Neutrophil (primary cell): ENCODE results near the gene CDC16.
A peak's percentile ranks its signal among the peaks of the same experiment; 100 is the strongest.

ENCODE experiments used
- H3K27ac ChIP-seq: fragments of 200-600 bp; sonication (generic); 2 replicates; pipeline ENCODE4 v1.5.1; 2016; ENCODE audit warnings: mild to moderate bottlenecking, moderate library complexity
- H3K27me3 ChIP-seq: fragments of 200-600 bp; sonication (generic); 2 replicates; pipeline ENCODE4 v1.6.0; 2016; ENCODE audit warnings: mild to moderate bottlenecking
- H3K36me3 ChIP-seq: fragments of 200-600 bp; sonication (generic); 2 replicates; pipeline ENCODE4 v1.5.1; 2017
- H3K4me1 ChIP-seq, 2 experiments: fragments of 200-600 bp in 1 of 2; sonication (generic) in 1 of 2; 1 replicate in 1 of 2; 2 replicates in 1 of 2; pipeline versions ENCODE4 v1.5.1 to v1.6.1; 2013 to 2016; ENCODE audit warnings: low read depth in 1 of 2, low read length in 1 of 2, mild to moderate bottlenecking in 1 of 2, moderate library complexity in 1 of 2; ENCODE audit not compliant: control insufficient read depth in 1 of 2, insufficient read depth in 1 of 2
- H3K4me3 ChIP-seq, 2 experiments: fragments of 200-600 bp in 1 of 2; sonication (generic) in 1 of 2; 1 replicate in 1 of 2; 2 replicates in 1 of 2; pipeline ENCODE4 v1.5.1; 2013 to 2016; ENCODE audit warnings: low read depth in 1 of 2, low read length in 1 of 2, mild to moderate bottlenecking in 1 of 2, moderate library complexity in 1 of 2
- H3K9me3 ChIP-seq: fragments of 200-600 bp; sonication (generic); 2 replicates; pipeline ENCODE4 v1.5.1; 2016
- TF ChIP-seq, protein P1 (sequence below): fragments of 200-600 bp; sonication (generic); IDR thresholded peaks from 2 replicates; pipeline ENCODE4 v1.5.1; 2016; ENCODE audit warnings: antibody characterized with exemption

CDC16 gene

DNA sequence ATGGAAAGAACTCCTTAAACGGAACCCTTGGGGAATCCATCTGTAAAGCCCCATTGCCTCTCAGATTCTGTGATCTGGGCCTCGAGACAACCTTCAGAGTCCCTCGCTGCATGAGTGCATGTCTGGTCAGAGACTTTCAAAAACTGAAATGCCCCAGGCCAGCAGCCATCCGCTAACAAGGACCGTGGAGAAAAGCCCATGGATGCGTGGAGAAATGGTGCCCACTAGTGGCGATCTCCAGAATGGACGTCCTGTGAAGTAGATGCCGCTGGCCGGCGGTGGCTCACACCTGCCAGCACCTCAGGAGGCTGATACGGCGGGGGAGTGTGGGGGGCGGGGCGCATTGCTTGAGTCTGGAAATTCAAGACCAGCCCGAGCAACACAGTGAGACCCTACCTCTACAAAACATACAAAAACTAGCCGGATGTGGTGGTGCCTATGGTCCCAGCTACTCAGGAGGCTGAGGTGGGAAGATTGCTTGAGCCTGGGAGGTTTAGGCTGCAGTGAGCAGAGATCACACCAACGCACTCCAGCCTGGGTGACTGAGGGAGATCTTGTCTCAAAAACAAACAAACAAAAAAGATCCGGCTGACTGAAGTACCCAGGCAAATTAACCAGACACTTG lies 7.9 kb upstream of the CDC16 start:
- TF ChIP-seq, protein P1, sequence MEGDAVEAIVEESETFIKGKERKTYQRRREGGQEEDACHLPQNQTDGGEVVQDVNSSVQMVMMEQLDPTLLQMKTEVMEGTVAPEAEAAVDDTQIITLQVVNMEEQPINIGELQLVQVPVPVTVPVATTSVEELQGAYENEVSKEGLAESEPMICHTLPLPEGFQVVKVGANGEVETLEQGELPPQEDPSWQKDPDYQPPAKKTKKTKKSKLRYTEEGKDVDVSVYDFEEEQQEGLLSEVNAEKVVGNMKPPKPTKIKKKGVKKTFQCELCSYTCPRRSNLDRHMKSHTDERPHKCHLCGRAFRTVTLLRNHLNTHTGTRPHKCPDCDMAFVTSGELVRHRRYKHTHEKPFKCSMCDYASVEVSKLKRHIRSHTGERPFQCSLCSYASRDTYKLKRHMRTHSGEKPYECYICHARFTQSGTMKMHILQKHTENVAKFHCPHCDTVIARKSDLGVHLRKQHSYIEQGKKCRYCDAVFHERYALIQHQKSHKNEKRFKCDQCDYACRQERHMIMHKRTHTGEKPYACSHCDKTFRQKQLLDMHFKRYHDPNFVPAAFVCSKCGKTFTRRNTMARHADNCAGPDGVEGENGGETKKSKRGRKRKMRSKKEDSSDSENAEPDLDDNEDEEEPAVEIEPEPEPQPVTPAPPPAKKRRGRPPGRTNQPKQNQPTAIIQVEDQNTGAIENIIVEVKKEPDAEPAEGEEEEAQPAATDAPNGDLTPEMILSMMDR, result peak; percentile 90
- H3K4me3 ChIP-seq, result no peak overlapping the region
- H3K9me3 ChIP-seq, result no peaks in the 10 kb centered on the region
- H3K27ac ChIP-seq, result no peak overlapping the region
- no peaks in the 10 kb centered on the region for H3K36me3 ChIP-seq
- peaks cover 0 to 9% of the 10 kb centered on the region in 2 experiments for H3K4me1 ChIP-seq
- peaks cover 53% of the 10 kb centered on the region for H3K27me3 ChIP-seq

DNA sequence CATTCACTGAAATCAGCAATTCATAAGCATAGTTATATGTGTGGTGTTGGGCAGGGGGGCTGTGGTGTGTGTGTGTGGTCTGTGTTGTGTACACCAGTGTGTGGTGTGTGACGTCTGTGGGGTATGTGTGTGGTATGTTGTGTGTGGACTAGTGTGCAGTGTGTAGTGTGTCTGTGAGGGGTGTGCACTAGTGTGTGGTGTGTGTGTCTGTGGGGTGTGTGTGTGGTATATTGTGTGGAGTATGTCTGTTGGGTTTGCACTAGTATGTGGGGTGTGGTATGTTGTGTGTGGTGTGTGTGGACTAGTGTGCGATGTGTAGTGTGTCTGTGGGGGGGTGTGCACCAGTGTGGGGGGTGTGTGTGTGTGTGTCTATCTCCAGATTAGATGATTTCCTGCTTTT lies 7.2 kb upstream of the CDC16 start:
- no peaks in the 10 kb centered on the region for H3K36me3 ChIP-seq
- no peaks in the 10 kb centered on the region for H3K9me3 ChIP-seq
- H3K27ac ChIP-seq, result no peak overlapping the region
- TF ChIP-seq, protein P1, result no peak
- H3K4me1 ChIP-seq, result peaks cover 0 to 7% of the 10 kb centered on the region in 2 experiments
- peaks cover 53% of the 10 kb centered on the region for H3K27me3 ChIP-seq
- no peak overlapping the region for H3K4me3 ChIP-seq

- no peak overlapping the region for H3K27ac ChIP-seq
- H3K4me3 ChIP-seq, result no peak overlapping the region
- TF ChIP-seq, protein P1, result no peak
- peaks cover 0 to 5% of the 10 kb centered on the region in 2 experiments for H3K4me1 ChIP-seq
- H3K27me3 ChIP-seq, result peaks cover 51% of the 10 kb centered on the region
- H3K9me3 ChIP-seq, result no peaks in the 10 kb centered on the region
- no peaks in the 10 kb centered on the region for H3K36me3 ChIP-seq
These were observed 6.5 kb upstream of the CDC16 start for GRCh38 chr13:114228176-114228575.

DNA sequence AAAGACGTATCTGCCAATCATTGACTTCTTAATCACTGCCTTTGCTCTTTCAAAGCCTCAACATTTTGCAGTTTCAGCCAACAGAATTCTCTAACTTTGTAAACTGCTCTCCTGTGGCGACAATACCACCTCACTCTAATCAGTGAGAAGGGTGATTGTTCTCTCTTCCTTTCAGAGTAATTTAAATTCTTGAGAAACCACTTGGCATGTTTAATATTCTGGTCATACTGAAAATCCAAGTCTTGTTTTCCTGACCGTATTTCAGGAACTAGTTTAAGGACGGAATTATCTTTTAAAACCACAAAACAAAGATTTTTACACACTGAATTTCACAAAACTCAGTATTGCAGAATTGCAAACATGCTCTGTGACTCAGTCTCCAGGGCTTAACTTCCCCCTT lies 5.2 kb upstream of the CDC16 start:
- Histone ChIP-seq H3K9me3 (no peaks in the 10 kb centered on the region), H3K27ac (no peak overlapping the region), H3K27me3 (peaks cover 51% of the 10 kb centered on the region), H3K36me3 (no peaks in the 10 kb centered on the region), H3K4me3 (no peak overlapping the region), H3K4me1 (peaks cover 0 to 5% of the 10 kb centered on the region in 2 experiments)
- TF ChIP-seq, protein P1, result no peak

- Histone ChIP-seq H3K9me3 (no peaks in the 10 kb centered on the region), H3K27ac (no peak overlapping the region), H3K36me3 (no peaks in the 10 kb centered on the region), H3K4me3 (no peak overlapping the region), H3K4me1 (peaks cover under 1 to 7% of the 10 kb centered on the region in 2 experiments), H3K27me3 (peaks cover 51% of the 10 kb centered on the region)
- TF ChIP-seq, protein P1, result no peak
These were observed 4.6 kb upstream of the CDC16 start for GRCh38 chr13:114230117-114230516.
